HL-60 (cell line): ENCODE results near the gene CPED1.

Source experiments
- CTCF ChIP-seq: IDR thresholded peaks from one replicate; pipeline ENCODE4 v1.5.1; 2011; ENCODE audit warnings: low read length, control low read depth, inconsistent platforms; ENCODE audit not compliant: insufficient read depth
- SPI1 ChIP-seq: IDR thresholded peaks from 2 replicates; pipeline ENCODE4 v1.6.1; 2012; ENCODE audit warnings: low read depth, mild to moderate bottlenecking, borderline replicate concordance

GRCh38 chr7:121058975-121059374 lies 70.5 kb downstream of the CPED1 start:
- TF ChIP-seq CTCF (no peak), SPI1 (no peak)
